Measurements from ENCODE around the gene MYD88. TPM values are rescaled to one million over a fixed set of nuclear protein-coding genes. Genes with fewer than 3 reads are reported as not detected.

The MYD88 gene
- polyA plus RNA-seq, 1 donor from 2014 or later = 0.14 TPM

- TF ChIP-seq RAD21 (conservative IDR thresholded peaks at IDR 0.05) (no peak), EZH2 (IDR thresholded peaks at IDR 0.05; ENCODE audit: borderline replicate concordance, insufficient read depth, low read length, poor library complexity, severe bottlenecking) (no peak), EP300 (conservative IDR thresholded peaks at IDR 0.05; ENCODE audit: poor library complexity, severe bottlenecking) (no peak), SMC3 (conservative IDR thresholded peaks at IDR 0.05; ENCODE audit: poor library complexity) (no peak), TAF1 (IDR thresholded peaks at IDR 0.05; ENCODE audit: low read depth) (no peak), MXI1 (conservative IDR thresholded peaks at IDR 0.05; ENCODE audit: poor library complexity, severe bottlenecking) (no peak), POLR2AphosphoS5 (IDR thresholded peaks at IDR 0.05) (no peak)
- TF ChIP-seq, protein P1, sequence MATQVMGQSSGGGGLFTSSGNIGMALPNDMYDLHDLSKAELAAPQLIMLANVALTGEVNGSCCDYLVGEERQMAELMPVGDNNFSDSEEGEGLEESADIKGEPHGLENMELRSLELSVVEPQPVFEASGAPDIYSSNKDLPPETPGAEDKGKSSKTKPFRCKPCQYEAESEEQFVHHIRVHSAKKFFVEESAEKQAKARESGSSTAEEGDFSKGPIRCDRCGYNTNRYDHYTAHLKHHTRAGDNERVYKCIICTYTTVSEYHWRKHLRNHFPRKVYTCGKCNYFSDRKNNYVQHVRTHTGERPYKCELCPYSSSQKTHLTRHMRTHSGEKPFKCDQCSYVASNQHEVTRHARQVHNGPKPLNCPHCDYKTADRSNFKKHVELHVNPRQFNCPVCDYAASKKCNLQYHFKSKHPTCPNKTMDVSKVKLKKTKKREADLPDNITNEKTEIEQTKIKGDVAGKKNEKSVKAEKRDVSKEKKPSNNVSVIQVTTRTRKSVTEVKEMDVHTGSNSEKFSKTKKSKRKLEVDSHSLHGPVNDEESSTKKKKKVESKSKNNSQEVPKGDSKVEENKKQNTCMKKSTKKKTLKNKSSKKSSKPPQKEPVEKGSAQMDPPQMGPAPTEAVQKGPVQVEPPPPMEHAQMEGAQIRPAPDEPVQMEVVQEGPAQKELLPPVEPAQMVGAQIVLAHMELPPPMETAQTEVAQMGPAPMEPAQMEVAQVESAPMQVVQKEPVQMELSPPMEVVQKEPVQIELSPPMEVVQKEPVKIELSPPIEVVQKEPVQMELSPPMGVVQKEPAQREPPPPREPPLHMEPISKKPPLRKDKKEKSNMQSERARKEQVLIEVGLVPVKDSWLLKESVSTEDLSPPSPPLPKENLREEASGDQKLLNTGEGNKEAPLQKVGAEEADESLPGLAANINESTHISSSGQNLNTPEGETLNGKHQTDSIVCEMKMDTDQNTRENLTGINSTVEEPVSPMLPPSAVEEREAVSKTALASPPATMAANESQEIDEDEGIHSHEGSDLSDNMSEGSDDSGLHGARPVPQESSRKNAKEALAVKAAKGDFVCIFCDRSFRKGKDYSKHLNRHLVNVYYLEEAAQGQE (IDR thresholded peaks at IDR 0.05; ENCODE audit: borderline replicate concordance) = no peak
- TF ChIP-seq, protein P2, sequence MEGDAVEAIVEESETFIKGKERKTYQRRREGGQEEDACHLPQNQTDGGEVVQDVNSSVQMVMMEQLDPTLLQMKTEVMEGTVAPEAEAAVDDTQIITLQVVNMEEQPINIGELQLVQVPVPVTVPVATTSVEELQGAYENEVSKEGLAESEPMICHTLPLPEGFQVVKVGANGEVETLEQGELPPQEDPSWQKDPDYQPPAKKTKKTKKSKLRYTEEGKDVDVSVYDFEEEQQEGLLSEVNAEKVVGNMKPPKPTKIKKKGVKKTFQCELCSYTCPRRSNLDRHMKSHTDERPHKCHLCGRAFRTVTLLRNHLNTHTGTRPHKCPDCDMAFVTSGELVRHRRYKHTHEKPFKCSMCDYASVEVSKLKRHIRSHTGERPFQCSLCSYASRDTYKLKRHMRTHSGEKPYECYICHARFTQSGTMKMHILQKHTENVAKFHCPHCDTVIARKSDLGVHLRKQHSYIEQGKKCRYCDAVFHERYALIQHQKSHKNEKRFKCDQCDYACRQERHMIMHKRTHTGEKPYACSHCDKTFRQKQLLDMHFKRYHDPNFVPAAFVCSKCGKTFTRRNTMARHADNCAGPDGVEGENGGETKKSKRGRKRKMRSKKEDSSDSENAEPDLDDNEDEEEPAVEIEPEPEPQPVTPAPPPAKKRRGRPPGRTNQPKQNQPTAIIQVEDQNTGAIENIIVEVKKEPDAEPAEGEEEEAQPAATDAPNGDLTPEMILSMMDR (IDR thresholded peaks at IDR 0.05; ENCODE audit: poor library complexity, severe bottlenecking) = no peak
- Histone ChIP-seq H3K79me2 (replicated peaks; ENCODE audit: insufficient read depth, low read length) (peaks cover 78% of the 10 kb centered on the region), H3K9me2 (ENCODE audit: insufficient read depth, low read length) (no peaks in the 10 kb centered on the region), H3K27me3 (ENCODE audit: insufficient read depth, low read depth, low read length) (no peaks in the 10 kb centered on the region), H4K20me1 (ENCODE audit: insufficient read depth) (no peaks in the 10 kb centered on the region), H3K36me3 (ENCODE audit: insufficient read depth, low read length) (no peaks in the 10 kb centered on the region), H3K4me2 (ENCODE audit: low read length) (no peak overlapping the region), H3K4me3 (ENCODE audit: low read length) (no peak overlapping the region), H2AFZ (ENCODE audit: low read depth, low read length) (no peak overlapping the region), H3K9ac (ENCODE audit: low read length) (no peak overlapping the region), H3K9me3 (ENCODE audit: low read length) (no peaks in the 10 kb centered on the region), H3F3A (ENCODE audit: insufficient read depth, low read length, poor library complexity, severe bottlenecking) (no peaks in the 10 kb centered on the region), H3K27ac (ENCODE audit: low read length) (no peak overlapping the region)
Observed at GRCh38 chr3:38171622-38172021, 33.2 kb downstream of the MYD88 start.

- H3K27me3 ChIP-seq (ENCODE audit: insufficient read depth, low read depth, low read length) = no peaks in the 10 kb centered on the region
- H2AFZ ChIP-seq (ENCODE audit: low read depth, low read length) = no peak overlapping the region
- no peak overlapping the region for H3K4me3 ChIP-seq (ENCODE audit: low read length)
- no peak for TF ChIP-seq TAF1 (IDR thresholded peaks at IDR 0.05; ENCODE audit: low read depth)
- no peak for TF ChIP-seq EZH2 (IDR thresholded peaks at IDR 0.05; ENCODE audit: borderline replicate concordance, insufficient read depth, low read length, poor library complexity, severe bottlenecking)
- TF ChIP-seq RAD21 (conservative IDR thresholded peaks at IDR 0.05) = no peak
- no peak for TF ChIP-seq POLR2AphosphoS5 (IDR thresholded peaks at IDR 0.05)
- no peak for TF ChIP-seq SMC3 (conservative IDR thresholded peaks at IDR 0.05; ENCODE audit: poor library complexity)
- TF ChIP-seq, protein P1 (IDR thresholded peaks at IDR 0.05; ENCODE audit: borderline replicate concordance) = no peak
- TF ChIP-seq MXI1 (conservative IDR thresholded peaks at IDR 0.05; ENCODE audit: poor library complexity, severe bottlenecking) = no peak
- no peak for TF ChIP-seq EP300 (conservative IDR thresholded peaks at IDR 0.05; ENCODE audit: poor library complexity, severe bottlenecking)
- TF ChIP-seq, protein P2 (IDR thresholded peaks at IDR 0.05; ENCODE audit: poor library complexity, severe bottlenecking) = no peak
- no peaks in the 10 kb centered on the region for H3K9me3 ChIP-seq (ENCODE audit: low read length)
- peaks cover 57% of the 10 kb centered on the region for H3K79me2 ChIP-seq (replicated peaks; ENCODE audit: insufficient read depth, low read length)
- H3K36me3 ChIP-seq (ENCODE audit: insufficient read depth, low read length) = no peaks in the 10 kb centered on the region
- no peak overlapping the region for H3K9ac ChIP-seq (ENCODE audit: low read length)
- H3K9me2 ChIP-seq (ENCODE audit: insufficient read depth, low read length) = no peaks in the 10 kb centered on the region
- H3K4me2 ChIP-seq (ENCODE audit: low read length) = no peak overlapping the region
- no peak overlapping the region for H3K27ac ChIP-seq (ENCODE audit: low read length)
- H4K20me1 ChIP-seq (ENCODE audit: insufficient read depth) = no peaks in the 10 kb centered on the region
- H3F3A ChIP-seq (ENCODE audit: insufficient read depth, low read length, poor library complexity, severe bottlenecking) = no peaks in the 10 kb centered on the region
Observed at GRCh38 chr3:38173834-38174418, 35.5 kb downstream of the MYD88 start.

All from neural cell (in vitro differentiated cells).